ENCODE results near the gene RBM12.

The RBM12 gene

DNA sequence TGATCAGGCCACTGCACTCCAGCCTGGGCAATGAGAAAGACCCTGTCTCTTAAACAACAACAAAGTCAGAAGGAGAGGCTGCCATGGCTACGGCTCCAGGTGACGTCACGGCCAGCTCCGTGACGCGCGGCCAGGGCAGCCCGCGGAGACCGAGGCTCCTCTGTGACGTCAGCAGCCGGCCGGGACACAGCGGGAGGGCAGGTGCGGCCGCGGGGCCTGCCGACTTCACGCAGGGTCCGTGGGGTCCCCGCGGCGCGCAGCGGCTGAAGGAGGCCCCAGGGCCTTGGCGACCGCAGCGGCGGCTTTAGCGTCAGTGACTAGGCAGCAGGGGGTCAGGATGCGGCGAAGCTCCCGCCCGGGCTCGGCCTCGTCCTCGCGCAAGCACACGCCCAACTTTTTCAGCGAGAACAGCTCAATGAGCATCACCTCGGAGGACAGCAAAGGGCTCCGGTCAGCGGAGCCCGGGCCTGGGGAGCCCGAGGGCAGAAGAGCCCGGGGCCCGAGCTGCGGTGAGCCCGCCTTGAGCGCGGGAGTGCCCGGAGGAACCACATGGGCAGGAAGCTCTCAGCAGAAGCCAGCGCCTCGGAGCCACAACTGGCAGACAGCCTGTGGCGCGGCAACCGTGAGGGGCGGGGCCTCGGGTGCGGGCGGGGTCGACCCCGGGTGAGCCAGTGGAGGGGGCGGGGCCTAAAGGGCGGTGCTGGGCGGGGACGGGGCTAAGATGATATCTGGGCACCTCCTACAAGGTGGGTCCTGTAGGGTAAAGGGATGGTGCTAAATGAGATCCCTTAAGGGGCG is 48.8 kb downstream of the RBM12 start, which contains the start of gene SPAG4:
Gene SPAG4, plus strand, starts transcription at position 163 of the 798 bp plus-strand sequence. Its CDS starts 175 bp downstream, at position 338.
- H3K36me3 Mint-ChIP-seq: peaks cover 0 to 4% of the 10 kb centered on the region in 2 donors
- H3K4me3 Mint-ChIP-seq: peak within 1 kb of the TSS; percentile 91 to 95
- H3K4me1 Mint-ChIP-seq: peaks cover 37 to 82% of the 10 kb centered on the region in 2 donors
- H3K27me3 Mint-ChIP-seq: peaks cover 0 to 6% of the 10 kb centered on the region in 2 donors
- ATAC-seq (replicated peaks) (peak; percentile 83 to 87), DNase-seq (peak; percentile 99)
- no peaks in the 10 kb centered on the region for H3K9me3 Mint-ChIP-seq
- H3K27ac Mint-ChIP-seq: peak within 1 kb of the TSS; percentile 96

GRCh38 chr20:35611482-35611881 is 53.2 kb downstream of the RBM12 start:
- Mint-ChIP-seq H3K36me3 (no peaks in the 10 kb centered on the region), H3K27ac (no peak overlapping the region), H3K9me3 (no peaks in the 10 kb centered on the region), H3K27me3 (no peaks in the 10 kb centered on the region), H3K4me1 (peaks cover 17 to 53% of the 10 kb centered on the region in 2 donors), H3K4me3 (no peak overlapping the region)
- peak; percentile 20 to 41 for ATAC-seq (replicated peaks)
- DNase-seq: peak; percentile 36

- Mint-ChIP-seq H3K4me1 (peaks cover 17 to 54% of the 10 kb centered on the region in 2 donors), H3K27me3 (no peaks in the 10 kb centered on the region), H3K4me3 (no peak overlapping the region), H3K27ac (no peak overlapping the region), H3K9me3 (no peaks in the 10 kb centered on the region), H3K36me3 (no peaks in the 10 kb centered on the region)
- ATAC-seq (replicated peaks) (no peak), DNase-seq (no peak)
These were observed 53.8 kb downstream of the RBM12 start for GRCh38 chr20:35610833-35611427.

- no peak for ATAC-seq (replicated peaks)
- H3K4me1 Mint-ChIP-seq: peaks cover 10 to 40% of the 10 kb centered on the region in 2 donors
- H3K27ac Mint-ChIP-seq: peak overlapping the region; percentile 48
- no peak overlapping the region for H3K4me3 Mint-ChIP-seq
- no peak for DNase-seq
- no peaks in the 10 kb centered on the region for H3K9me3 Mint-ChIP-seq
- H3K36me3 Mint-ChIP-seq: no peaks in the 10 kb centered on the region
- H3K27me3 Mint-ChIP-seq: peaks cover 12 to 17% of the 10 kb centered on the region in 2 donors
These were observed 57.5 kb downstream of the RBM12 start for GRCh38 chr20:35607003-35607735.

DNA sequence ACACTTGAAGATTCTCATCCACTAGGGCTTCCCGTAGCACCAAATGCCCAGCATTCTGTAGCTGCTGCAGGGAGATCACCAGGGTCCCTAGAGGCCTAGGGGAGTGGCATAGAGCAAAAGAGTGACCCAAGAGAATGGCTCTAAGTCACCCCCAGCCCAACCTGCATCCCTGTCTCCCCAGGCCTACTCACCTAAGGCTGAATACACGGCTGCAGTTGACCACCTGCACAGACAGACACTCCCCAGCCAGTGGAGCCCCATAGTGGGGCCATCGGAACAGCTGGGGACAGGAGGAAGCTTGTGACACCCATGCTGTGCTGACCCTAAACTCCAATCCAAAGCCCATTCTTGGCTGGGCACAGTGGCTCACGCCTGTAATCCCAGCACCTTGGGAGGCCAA is 58.6 kb downstream of the RBM12 start:
- Mint-ChIP-seq H3K9me3 (no peaks in the 10 kb centered on the region), H3K4me1 (peaks cover 15 to 40% of the 10 kb centered on the region in 2 donors), H3K27ac (no peak overlapping the region), H3K27me3 (peaks cover 14 to 28% of the 10 kb centered on the region in 2 donors), H3K36me3 (no peaks in the 10 kb centered on the region), H3K4me3 (no peak overlapping the region)
- DNase-seq: no peak
- no peak for ATAC-seq (replicated peaks)

- H3K4me3 Mint-ChIP-seq: no peak overlapping the region
These were observed 60.3 kb downstream of the RBM12 start for GRCh38 chr20:35604449-35604747.

DNA sequence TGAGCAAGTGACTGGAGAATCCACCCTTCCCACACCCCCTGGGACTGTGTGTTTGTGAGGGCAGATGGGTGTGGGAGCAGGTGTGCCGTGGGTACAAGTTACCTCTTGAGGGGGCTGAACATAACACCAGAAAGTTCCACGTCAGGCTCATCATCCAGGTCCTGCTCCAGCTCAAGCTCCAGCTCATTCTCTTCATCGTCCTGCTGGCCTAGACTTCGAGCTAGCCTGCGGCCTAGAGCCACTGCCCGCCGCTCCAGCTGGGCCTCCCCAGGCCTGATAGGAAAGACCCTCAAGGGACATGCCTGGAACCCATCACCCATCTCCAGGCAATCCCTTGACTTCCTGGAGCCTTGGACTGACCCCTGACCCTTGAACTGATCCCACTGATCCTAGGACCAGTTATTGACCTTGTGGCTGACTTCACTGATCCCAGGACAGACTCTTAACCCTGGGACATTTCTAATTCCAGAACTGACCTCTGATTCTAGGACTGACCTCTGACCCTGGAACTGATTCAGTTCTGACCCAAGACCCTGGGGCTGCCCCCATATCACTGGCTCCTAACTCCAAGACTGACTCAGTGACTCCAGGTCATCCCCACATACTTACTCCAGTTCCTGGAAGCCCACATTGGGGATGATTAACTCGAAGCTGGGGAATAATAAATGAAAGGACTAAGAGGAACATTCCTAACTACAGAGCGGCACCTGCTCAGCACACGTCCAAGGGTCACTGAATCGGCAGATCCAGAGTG is 60.8 kb downstream of the RBM12 start:
- H3K36me3 Mint-ChIP-seq: no peaks in the 10 kb centered on the region
- no peak overlapping the region for H3K4me3 Mint-ChIP-seq
- no peak overlapping the region for H3K27ac Mint-ChIP-seq
- peaks cover 18 to 44% of the 10 kb centered on the region in 2 donors for H3K4me1 Mint-ChIP-seq
- no peak for ATAC-seq (replicated peaks)
- no peak for DNase-seq
- no peaks in the 10 kb centered on the region for H3K9me3 Mint-ChIP-seq
- H3K27me3 Mint-ChIP-seq: peaks cover 29 to 41% of the 10 kb centered on the region in 2 donors

More at GRCh38 chr20:35604449-35604747, 60.3 kb downstream of the RBM12 start:
- H3K4me1 Mint-ChIP-seq: peaks cover 18 to 44% of the 10 kb centered on the region in 2 donors
- DNase-seq (no peak), ATAC-seq (replicated peaks) (peak; percentile 25 to 31)
- H3K9me3 Mint-ChIP-seq: no peaks in the 10 kb centered on the region
- H3K27ac Mint-ChIP-seq: no peak overlapping the region
- no peaks in the 10 kb centered on the region for H3K36me3 Mint-ChIP-seq
- peaks cover 24 to 36% of the 10 kb centered on the region in 2 donors for H3K27me3 Mint-ChIP-seq

DNA sequence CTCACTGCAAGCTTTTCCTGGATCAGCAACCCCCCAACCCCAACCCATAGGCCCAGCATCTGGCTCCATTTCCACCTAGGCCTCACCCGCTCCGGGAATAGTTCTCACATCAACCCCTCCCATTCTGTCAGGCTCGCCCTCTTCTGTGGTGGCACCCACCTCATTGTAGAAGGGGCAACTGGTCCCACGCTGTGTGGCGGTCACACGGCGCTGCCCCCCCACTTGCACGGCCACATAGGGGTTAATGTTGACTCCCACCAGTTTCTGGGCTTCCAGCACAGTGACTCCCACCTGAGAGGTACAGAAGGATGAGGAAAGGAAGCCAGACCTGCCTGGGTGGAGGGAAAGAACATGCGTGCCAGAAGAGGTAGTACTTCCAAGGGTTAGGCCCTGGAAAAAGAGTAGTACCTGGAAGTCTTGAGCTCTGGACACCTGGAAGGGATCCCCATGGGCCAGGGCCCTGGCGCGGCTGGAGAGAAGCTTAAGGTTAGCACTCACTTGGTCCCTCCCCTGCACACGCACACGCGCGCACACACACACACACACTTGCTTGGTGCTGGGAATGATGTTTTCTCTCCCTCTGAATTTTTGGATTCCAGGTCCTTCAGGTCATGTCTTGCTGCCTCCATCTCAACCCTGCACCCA is 61.7 kb downstream of the RBM12 start:
- H3K27ac Mint-ChIP-seq: no peak overlapping the region
- H3K9me3 Mint-ChIP-seq: no peaks in the 10 kb centered on the region
- H3K36me3 Mint-ChIP-seq: no peaks in the 10 kb centered on the region

GRCh38 chr20:35601990-35602389 is 62.7 kb downstream of the RBM12 start:
- DNase-seq: no peak
- H3K27ac Mint-ChIP-seq: no peak overlapping the region
- peak overlapping the region in 1 of 2 donors; percentile 85 for H3K4me3 Mint-ChIP-seq
- no peaks in the 10 kb centered on the region for H3K9me3 Mint-ChIP-seq
- H3K36me3 Mint-ChIP-seq: no peaks in the 10 kb centered on the region
- H3K4me1 Mint-ChIP-seq: peaks cover 15 to 46% of the 10 kb centered on the region in 2 donors
- H3K27me3 Mint-ChIP-seq: peaks cover 44 to 56% of the 10 kb centered on the region in 2 donors
- ATAC-seq (replicated peaks): no peak

More for the DNA sequence above, 61.7 kb downstream of the RBM12 start:
- Mint-ChIP-seq H3K4me1 (peaks cover 18 to 49% of the 10 kb centered on the region in 2 donors), H3K4me3 (peak overlapping the region in 1 of 2 donors; percentile 33), H3K27me3 (peaks cover 36 to 47% of the 10 kb centered on the region in 2 donors)
- DNase-seq (no peak), ATAC-seq (replicated peaks) (no peak)

- Mint-ChIP-seq H3K4me1 (peaks cover 12 to 39% of the 10 kb centered on the region in 2 donors), H3K36me3 (no peaks in the 10 kb centered on the region), H3K27ac (peak overlapping the region; percentile 57), H3K9me3 (no peaks in the 10 kb centered on the region), H3K27me3 (peaks cover 45 to 59% of the 10 kb centered on the region in 2 donors), H3K4me3 (peak overlapping the region; percentile 76 to 85)
- peak; percentile 84 to 85 for ATAC-seq (replicated peaks)
- peak; percentile 53 for DNase-seq
These were observed 63.4 kb downstream of the RBM12 start for GRCh38 chr20:35600993-35601973.

DNA sequence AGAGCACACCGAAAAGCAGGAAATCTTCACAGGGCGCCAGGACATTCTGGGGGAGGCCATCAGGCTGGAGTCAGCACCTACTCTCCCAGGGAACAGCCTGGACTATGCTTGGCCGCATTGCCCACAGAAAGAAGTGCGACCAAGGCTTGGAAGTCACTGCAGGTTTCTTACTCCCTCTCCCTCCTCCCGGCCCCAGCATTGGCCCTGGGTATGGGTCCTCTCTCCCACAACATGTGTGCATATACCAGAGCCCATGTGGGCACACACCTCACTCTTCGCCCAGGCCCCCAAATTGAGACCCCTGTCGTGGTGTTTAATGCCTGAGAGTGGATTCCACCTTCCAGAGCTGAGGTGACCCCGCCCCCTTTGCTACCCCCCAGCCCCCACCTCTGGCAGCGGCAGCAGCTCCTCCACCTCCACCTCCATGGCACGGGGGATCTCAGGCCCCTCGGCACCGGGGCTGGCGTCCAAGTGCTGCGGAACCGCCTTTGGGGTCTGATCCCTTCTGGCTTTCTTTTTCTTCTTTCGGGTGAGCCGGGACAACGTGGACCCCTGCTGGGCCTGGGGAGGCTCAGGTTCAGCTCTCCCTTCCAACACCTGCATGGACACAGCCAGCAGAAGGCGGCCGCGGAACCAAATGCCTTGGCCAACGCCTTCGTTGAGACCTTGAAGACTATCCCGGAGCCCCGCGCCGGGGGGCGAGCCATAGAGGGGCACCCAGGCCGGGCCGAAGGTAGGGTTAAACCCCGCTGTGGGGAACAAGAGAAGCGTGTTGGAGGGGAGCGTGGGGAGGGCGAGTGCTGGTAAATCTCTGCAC is 64.3 kb downstream of the RBM12 start:
- Mint-ChIP-seq H3K9me3 (no peaks in the 10 kb centered on the region), H3K4me1 (peaks cover 12 to 38% of the 10 kb centered on the region in 2 donors), H3K36me3 (no peaks in the 10 kb centered on the region), H3K4me3 (peak overlapping the region; percentile 76 to 85), H3K27me3 (peaks cover 45 to 59% of the 10 kb centered on the region in 2 donors), H3K27ac (peak overlapping the region; percentile 57)
- ATAC-seq (replicated peaks): peak in 1 of 2 donors; percentile 3
- DNase-seq: no peak

- peaks cover 45 to 59% of the 10 kb centered on the region in 2 donors for H3K27me3 Mint-ChIP-seq
- DNase-seq (no peak), ATAC-seq (replicated peaks) (no peak)
- H3K9me3 Mint-ChIP-seq: no peaks in the 10 kb centered on the region
- no peaks in the 10 kb centered on the region for H3K36me3 Mint-ChIP-seq
- peaks cover 8 to 32% of the 10 kb centered on the region in 2 donors for H3K4me1 Mint-ChIP-seq
- no peak overlapping the region for H3K27ac Mint-ChIP-seq
- no peak overlapping the region for H3K4me3 Mint-ChIP-seq
These were observed 65.0 kb downstream of the RBM12 start for GRCh38 chr20:35599776-35600120.
